Activated CD8-positive, alpha-beta memory T cell treated with anti-CD3 and anti-CD28 coated beads for 24 hours (primary cell): ENCODE measurements around the gene NPFFR2.
"Not testable (repeated sequence)": the region's sequence is repeated elsewhere in the genome, so short reads cannot be mapped to it uniquely, and the experiment has no call there.

Experiments used
- DNase-seq: peaks from one replicate; pipeline ENCODE4 v3.0.0-alpha.2; 2020

Gene NPFFR2

GRCh38 chr4:72112514-72113156 lies 80.8 kb downstream of the NPFFR2 start:
- no peak for DNase-seq

GRCh38 chr4:72118017-72118416 lies 86.2 kb downstream of the NPFFR2 start:
- no peak for DNase-seq

- DNase-seq, result no peak
Measured at GRCh38 chr4:72119946-72120345, 88.1 kb downstream of the NPFFR2 start.

- DNase-seq, result no peak
Measured at GRCh38 chr4:72128741-72129140, 96.9 kb downstream of the NPFFR2 start.

- no peak for DNase-seq
Measured at GRCh38 chr4:72136429-72136828, 104.6 kb downstream of the NPFFR2 start.

- DNase-seq, result not testable (repeated sequence)
Measured at GRCh38 chr4:72139997-72140396, 108.2 kb downstream of the NPFFR2 start.

GRCh38 chr4:72144241-72144640 lies 112.4 kb downstream of the NPFFR2 start:
- no peak for DNase-seq

GRCh38 chr4:72152731-72153130 lies 120.9 kb downstream of the NPFFR2 start:
- no peak for DNase-seq

GRCh38 chr4:72153634-72154033 lies 121.8 kb downstream of the NPFFR2 start:
- DNase-seq, result not testable (repeated sequence)

- DNase-seq, result not testable (repeated sequence)
Measured at GRCh38 chr4:72169285-72169684, 137.5 kb downstream of the NPFFR2 start.

GRCh38 chr4:72169861-72170260 lies 138.1 kb downstream of the NPFFR2 start:
- no peak for DNase-seq

GRCh38 chr4:72171761-72172160 lies 140.0 kb downstream of the NPFFR2 start:
- no peak for DNase-seq

- no peak for DNase-seq
Measured at GRCh38 chr4:72179342-72179741, 147.5 kb downstream of the NPFFR2 start.

GRCh38 chr4:72186714-72187113 lies 154.9 kb downstream of the NPFFR2 start:
- no peak for DNase-seq

- no peak for DNase-seq
Measured at GRCh38 chr4:72194046-72194445, 162.2 kb downstream of the NPFFR2 start.

GRCh38 chr4:72194453-72194852 lies 162.7 kb downstream of the NPFFR2 start:
- no peak for DNase-seq
